ENCODE measurements around the gene ZNF197.
"Not testable (repeated sequence)": the region's sequence is repeated elsewhere in the genome, so short reads cannot be mapped to it uniquely, and the experiment has no call there.

ZNF197 gene

DNA sequence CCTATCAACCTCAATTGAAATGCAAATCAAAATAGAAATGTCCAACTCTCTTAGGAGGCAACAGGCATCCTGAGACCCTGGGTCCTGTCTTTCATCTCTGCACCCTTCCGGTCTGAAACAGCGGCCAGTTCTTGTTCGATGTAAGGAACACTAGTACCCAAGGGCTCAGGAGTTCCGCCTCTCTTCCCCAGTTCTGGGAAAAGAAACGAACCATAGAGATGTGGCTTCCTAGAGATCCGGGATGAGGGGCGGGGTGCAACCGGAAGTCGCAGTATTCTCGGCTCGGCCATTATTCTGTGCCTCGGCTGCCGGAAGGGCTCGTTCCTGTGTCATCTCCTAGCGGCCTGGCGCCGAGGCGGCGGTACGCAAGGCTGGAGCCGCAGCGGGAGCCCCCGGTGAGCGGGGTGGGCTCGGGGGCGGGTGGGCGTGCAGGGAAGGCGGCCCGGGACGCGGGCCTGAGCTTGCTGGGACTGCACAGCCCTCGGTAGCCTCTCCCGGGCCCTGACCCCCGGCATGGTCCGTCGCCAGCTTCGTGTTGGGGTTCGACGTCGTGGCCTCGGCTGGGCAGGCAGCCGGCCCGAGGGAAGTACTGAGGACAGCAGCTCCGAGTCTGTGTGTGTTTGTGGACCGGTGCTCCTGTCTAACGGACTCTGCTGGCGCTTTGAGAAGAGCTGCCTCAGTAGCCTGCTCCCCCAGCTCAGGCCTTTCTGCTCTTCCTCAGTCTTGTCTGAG is at the start of gene ZNF197:
TSS of gene ZNF197 (plus strand) at position 288 of the 732 bp plus-strand sequence. CDS start 4,119 bp downstream, outside the sequence.
- DNase-seq: peak; percentile 90

GRCh38 chr3:44576613-44577012 is 48.2 kb upstream of the ZNF197 start:
- DNase-seq: no peak

DNA sequence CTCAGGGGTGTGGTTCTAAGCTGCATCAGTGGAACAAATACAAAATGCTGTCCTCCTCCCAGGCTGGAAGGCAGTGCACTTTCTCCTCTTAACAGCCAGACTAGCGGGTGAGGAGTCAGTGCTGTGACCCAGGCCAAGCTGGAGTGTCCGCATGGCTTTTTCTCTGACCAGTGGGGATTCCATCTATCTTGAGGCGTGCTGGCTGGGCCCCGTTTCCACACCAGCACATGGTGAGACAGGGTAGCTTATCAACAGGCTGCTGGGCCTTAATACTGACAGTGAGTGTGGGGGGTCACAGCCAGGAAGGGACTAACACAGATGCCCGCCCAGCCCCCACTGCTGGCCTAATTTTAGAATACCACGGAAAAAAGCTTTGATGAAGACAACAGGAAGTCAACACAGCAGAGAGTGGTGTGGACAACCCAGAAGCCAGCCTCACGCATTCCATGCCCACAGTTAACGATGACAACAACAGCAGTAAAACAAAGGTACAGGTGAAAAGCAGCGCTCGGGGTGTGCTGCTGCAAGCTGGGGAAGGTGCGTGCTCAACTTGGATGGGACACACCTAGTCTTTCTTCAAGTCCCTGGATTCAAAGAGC is 47.4 kb upstream of the ZNF197 start:
- DNase-seq: not testable (repeated sequence)

DNA sequence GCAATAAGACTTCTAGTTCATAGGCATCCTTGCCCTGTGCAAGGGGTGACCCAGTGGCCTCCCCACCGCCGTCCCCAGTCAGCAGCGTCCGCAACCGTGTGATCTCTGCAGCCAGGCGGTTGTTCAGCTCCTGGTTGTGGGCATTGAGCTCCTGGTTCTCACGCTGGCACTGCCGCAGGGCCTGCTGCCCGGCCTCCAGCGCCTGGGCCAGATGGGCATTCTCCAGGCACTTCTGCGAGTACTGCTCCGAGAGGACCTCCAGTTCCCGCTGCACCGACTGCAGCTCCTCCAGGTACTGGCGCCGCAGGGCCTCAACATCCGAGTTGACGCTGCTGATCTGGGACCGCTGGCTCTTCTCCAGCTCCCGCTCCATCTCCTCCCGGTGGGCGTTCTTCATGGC is 46.5 kb upstream of the ZNF197 start:
- not testable (repeated sequence) for DNase-seq

GRCh38 chr3:44578924-44579515 is 45.8 kb upstream of the ZNF197 start:
- DNase-seq: not testable (repeated sequence)

GRCh38 chr3:44579749-44580148 is 45.1 kb upstream of the ZNF197 start:
- not testable (repeated sequence) for DNase-seq

GRCh38 chr3:44580971-44581370 is 43.9 kb upstream of the ZNF197 start:
- DNase-seq: not testable (repeated sequence)

- peak; percentile 72 for DNase-seq
These were observed 40.0 kb upstream of the ZNF197 start, which contains the start of gene ZNF660 for GRCh38 chr3:44584646-44585501. TSS of gene ZNF660 (plus strand) at chr3:44584964. CDS start at chr3:44594194, 9,230 bp downstream.

DNA sequence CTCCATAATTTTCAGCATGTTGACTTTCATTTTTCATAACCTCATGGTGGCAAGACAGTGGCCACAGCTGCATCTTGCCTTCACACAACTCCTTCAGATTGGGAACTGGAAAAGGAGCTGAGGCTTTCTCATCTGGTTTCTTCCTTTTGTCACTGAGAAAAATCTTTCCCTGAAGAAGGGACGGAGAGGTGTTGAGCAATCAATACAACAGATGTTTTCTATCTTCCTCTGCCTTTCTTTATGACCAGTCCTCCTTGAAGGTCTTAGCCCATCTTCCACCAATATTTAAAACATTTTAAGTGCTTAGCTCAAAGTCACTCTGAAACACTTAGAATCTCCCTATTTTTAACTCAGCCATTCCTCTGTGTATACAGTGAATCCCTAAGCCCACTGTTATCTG is 28.2 kb upstream of the ZNF197 start:
- DNase-seq: no peak

DNA sequence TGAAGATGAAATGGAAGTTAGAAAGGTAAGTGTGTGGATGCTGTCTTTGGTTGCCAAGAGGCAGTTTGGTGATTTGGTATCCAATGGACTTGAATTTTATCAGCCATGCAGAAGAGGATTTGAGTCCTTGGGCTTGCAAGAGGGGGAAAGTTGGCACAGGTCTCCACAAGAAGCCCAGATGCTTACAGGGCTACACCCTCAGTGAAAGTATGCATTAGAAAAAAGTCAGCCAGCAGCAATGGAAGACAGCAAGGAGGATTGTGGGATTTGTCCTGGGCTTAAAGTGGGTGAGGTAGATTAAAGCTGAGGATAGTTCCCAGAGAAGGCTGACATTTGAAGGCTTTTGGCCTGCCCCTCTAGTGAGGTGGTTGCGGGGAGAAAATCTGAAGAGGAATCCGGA is 23.1 kb upstream of the ZNF197 start:
- DNase-seq: no peak

DNA sequence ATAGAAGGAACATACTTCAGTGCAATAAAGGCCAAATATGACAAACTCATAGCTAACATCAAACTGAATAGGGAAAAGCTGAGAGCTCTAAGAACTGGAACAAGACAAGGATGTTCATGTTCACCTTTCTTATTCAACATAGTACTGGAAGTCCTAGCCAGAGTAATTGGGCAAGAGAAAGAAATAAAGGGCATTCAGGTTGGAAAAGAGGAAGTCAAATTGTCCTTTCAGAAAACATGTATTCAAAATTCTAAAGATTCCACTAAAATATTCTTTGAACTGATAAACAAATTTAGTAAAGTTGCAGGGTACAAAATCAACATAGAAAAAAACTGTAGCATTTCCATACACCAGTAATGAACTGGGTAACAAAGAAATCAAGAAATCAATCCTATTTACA is 12.2 kb upstream of the ZNF197 start:
- no peak for DNase-seq

- no peak for DNase-seq
These were observed 3.9 kb downstream of the ZNF197 start for GRCh38 chr3:44628716-44629115.

DNA sequence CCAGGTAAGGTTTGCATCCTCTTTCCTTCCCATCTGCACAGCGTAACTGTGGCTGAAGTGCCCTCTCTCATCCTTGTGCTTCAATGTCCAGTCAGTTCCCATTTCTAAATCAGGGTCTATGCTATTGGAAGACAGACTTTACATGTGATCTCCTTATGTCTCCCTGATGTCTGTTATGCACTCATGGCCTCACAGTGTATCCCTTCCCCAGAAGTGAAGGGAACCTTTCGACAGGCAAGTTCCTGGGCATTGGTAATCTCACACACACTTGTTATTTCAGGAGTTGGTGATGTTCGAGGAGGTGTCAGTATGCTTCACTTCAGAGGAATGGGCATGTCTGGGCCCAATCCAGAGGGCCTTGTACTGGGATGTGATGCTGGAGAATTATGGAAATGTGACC is 7.4 kb downstream of the ZNF197 start:
- DNase-seq: no peak

GRCh38 chr3:44642337-44642736 is 17.5 kb downstream of the ZNF197 start:
- no peak for DNase-seq

DNA sequence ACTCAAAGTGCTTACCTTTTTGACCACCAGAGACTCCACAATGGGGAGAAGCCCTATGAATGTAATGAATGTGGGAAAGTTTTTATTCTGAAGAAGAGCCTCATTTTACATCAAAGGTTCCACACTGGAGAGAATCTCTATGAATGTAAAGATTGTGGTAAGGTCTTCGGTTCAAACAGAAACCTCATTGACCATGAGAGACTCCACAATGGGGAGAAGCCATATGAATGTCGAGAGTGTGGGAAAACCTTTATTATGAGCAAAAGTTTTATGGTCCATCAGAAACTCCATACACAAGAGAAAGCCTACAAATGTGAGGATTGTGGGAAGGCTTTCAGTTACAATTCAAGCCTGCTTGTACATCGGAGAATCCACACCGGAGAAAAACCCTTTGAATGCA is 18.2 kb downstream of the ZNF197 start:
- DNase-seq: no peak

- no peak for DNase-seq
These were observed 22.9 kb downstream of the ZNF197 start for GRCh38 chr3:44647771-44648170.

DNA sequence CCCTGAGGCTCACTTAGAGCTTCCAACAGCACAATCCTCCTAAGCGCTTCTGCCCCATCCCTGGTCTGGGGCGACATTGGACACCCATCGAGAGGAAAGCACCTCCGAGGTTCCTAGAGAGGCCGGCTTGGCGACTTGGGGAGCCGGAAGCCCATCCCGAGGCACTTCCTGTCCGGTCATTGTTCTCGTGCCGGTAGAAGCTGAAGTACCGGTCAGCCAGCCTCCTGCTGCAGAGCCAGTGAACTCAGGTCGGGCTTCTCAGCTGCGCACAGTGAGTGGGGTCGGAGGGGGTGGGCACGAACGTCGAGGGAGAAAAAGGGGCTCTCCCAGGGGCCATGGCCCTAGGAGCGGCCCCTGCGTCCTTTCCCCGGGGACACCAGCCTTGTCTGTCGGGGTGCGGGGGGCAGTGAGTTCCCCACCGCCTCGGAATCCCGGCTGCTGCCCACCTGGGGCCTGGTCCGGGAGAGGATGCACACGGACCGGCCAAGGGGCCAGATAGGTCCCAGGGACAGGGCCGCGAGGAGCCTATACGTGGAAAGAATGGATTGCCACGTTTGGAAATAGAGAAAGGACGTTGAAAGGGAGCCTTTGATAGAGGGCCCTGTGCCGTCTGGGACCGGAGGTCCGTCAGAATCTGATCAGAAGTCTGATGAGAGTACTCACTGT is 23.9 kb downstream of the ZNF197 start, which contains the start of gene ZNF35:
TSS of gene ZNF35 (plus strand) at position 169 of the 666 bp plus-strand sequence. CDS start 2,336 bp downstream, outside the sequence.
- peak; percentile 75 for DNase-seq

- no peak for DNase-seq
These were observed 24.9 kb downstream of the ZNF197 start for GRCh38 chr3:44649709-44650108.

DNA sequence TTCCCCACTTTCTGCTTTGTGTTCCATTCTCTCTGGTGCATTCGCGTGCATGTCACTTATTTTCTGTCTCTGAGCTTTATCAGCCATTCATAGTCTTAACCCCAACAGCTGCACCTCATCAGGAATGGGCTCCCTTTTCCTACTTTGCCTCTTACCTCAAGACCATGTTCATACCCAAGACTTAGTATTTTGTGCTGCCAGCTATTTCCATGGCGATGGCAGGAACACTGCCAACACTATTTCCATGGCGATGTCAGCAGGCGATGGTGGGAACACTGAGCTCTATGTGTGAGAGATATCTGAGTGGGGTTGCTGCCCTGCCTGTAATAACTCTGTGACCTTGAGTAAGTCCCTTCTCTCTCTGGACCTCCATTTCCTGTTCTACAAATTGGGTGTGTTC is 29.2 kb downstream of the ZNF197 start:
- no peak for DNase-seq

GRCh38 chr3:44659015-44659414 is 34.2 kb downstream of the ZNF197 start:
- DNase-seq: no peak

DNA sequence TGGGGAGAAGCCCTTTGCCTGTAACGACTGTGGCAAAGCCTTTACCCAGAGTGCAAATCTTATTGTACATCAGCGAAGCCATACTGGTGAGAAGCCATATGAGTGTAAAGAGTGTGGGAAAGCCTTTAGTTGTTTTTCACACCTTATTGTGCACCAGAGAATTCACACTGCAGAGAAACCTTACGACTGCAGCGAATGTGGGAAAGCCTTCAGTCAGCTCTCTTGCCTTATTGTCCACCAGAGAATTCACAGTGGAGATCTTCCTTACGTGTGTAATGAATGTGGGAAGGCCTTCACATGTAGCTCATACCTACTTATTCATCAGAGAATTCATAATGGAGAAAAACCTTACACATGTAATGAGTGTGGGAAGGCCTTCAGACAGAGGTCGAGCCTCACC is 34.6 kb downstream of the ZNF197 start:
- no peak for DNase-seq

GRCh38 chr3:44661189-44661588 is 36.4 kb downstream of the ZNF197 start:
- DNase-seq: no peak

Measured in NCI-H2171 (cell line).